NCI-H82 treated with DMSO at 0.1 percent for 48 hours (cell line): ENCODE results near the gene SLCO1C1.

Experiments used
- DNase-seq: peaks from one replicate; lab custom pipeline; 2025; ENCODE audit not compliant: unreplicated experiment; lab: John Stamatoyannopoulos, UW

Gene SLCO1C1

GRCh38 chr12:20792971-20793370 lies 97.8 kb downstream of the SLCO1C1 start:
- no peak for DNase-seq

GRCh38 chr12:20798554-20798953 lies 103.4 kb downstream of the SLCO1C1 start:
- DNase-seq: peak; percentile 22

DNA sequence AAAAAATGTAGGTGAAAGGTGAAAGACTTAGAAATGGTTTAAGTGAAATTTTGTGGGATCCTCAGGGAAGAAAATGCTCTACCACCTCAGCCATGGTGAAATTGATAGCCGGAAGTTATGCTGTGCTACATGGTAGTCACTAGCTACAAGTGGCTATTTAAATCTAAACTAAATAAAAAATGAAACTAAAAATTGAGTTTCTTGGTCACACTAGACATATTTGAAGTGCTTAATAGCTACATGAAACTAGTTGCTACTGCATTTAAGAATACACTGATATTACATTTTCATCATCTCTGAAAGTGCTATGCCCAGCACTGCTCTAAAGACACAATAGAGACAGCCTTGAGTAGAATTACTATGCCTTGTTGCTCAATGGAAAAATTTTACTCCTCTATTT lies 105.0 kb downstream of the SLCO1C1 start:
- DNase-seq: no peak

GRCh38 chr12:20801035-20801434 lies 105.9 kb downstream of the SLCO1C1 start:
- no peak for DNase-seq
